A549 (cell line): Measurements from ENCODE around the gene TMEM119. TPM values are rescaled to one million over a fixed set of nuclear protein-coding genes. Genes with fewer than 3 reads are reported as not detected.

ENCODE experiments used
- ATAC-seq, 2 experiments: fragments of 200-7000 bp in 1 of 2; fragments of >200 bp in 1 of 2; cut with Nextera tagmentation in 1 of 2; cut with Tn5 transposase in 1 of 2; 3 replicates each; pipeline versions ENCODE4 v1.8.0 to v1.9.1; 2018 to 2020; ENCODE audit warnings: mild to moderate bottlenecking in 1 of 2, moderate library complexity in 1 of 2
- CTCF ChIA-PET: fragments of 300-600 bp; sonication (Branson Sonifier 250); formaldehyde crosslinking; extraction: SDS; loops from one replicate; lab custom pipeline; 2021; ENCODE audit warnings: antibody characterized with exemption, inconsistent platforms; lab: Yijun Ruan, JAX
- POLR2A ChIA-PET: fragments of 350-600 bp; formaldehyde crosslinking; extraction: SDS; loops from one replicate; lab custom pipeline; 2021; ENCODE audit warnings: antibody characterized with exemption, inconsistent platforms; lab: Yijun Ruan, JAX
- DNase-seq, 2 experiments: peaks; one replicate each; pipeline versions ENCODE4 v3.0.0 to v3.0.0-alpha.2; 2011 to 2016; ENCODE audit warnings: low read depth in 1 of 2, low spot score in 1 of 2
- FAIRE-seq: peaks from 2 replicates; lab custom pipeline; 2011; peaks lifted over from hg19 to GRCh38; lab: Jason Lieb, UNC
- H3K27ac ChIP-seq, 2 experiments: fragments of >200 bp; sonication (Bioruptor Twin); formaldehyde crosslinking; 3 replicates each; pipeline ENCODE4 v1.5.1; 2016 to 2017
- H3K4me1 ChIP-seq: fragments of >200 bp; sonication (Bioruptor Twin); formaldehyde crosslinking; 3 replicates; pipeline ENCODE4 v1.6.1; 2016
- H3K4me2 ChIP-seq: fragments of >200 bp; sonication (Bioruptor Twin); formaldehyde crosslinking; 3 replicates; pipeline ENCODE4 v1.6.1; 2016
- H3K4me3 ChIP-seq: fragments of >200 bp; sonication (Bioruptor Twin); formaldehyde crosslinking; 3 replicates; pipeline ENCODE4 v1.5.1; 2016
- H3K9me3 ChIP-seq: fragments of >200 bp; sonication (Bioruptor Twin); formaldehyde crosslinking; 3 replicates; pipeline ENCODE4 v1.6.1; 2016
- BHLHE40 ChIP-seq: IDR thresholded peaks from 2 replicates; pipeline ENCODE4 v1.6.1; 2012; ENCODE audit warnings: low read depth, low read length, inconsistent platforms
- CBX2 ChIP-seq: fragments of 200-600 bp; sonication (generic); IDR thresholded peaks from 2 replicates; pipeline ENCODE4 v1.6.1; 2016; ENCODE audit warnings: low read depth, mild to moderate bottlenecking, borderline replicate concordance
- ESRRA ChIP-seq: fragments of 150-350 bp; IDR thresholded peaks from 2 replicates; pipeline ENCODE4 v1.6.1; 2014; ENCODE audit warnings: mild to moderate bottlenecking, low read length, borderline replicate concordance
- FOSB ChIP-seq: fragments of 250-450 bp; sonication (Bioruptor Pico); IDR thresholded peaks from 2 replicates; pipeline ENCODE4 v1.5.0; 2020; ENCODE audit warnings: mild to moderate bottlenecking, moderate library complexity
- FOXS1 ChIP-seq: fragments of 250-450 bp; sonication (Bioruptor Pico); IDR thresholded peaks from 2 replicates; pipeline ENCODE4 v1.5.0; 2020; ENCODE audit warnings: mild to moderate bottlenecking, moderate library complexity
- GATA3 ChIP-seq: IDR thresholded peaks from 2 replicates; pipeline ENCODE4 v1.6.1; 2012; ENCODE audit warnings: borderline replicate concordance
- HDAC2 ChIP-seq: fragments of 200-600 bp; sonication (generic); IDR thresholded peaks from 2 replicates; pipeline ENCODE4 v1.6.1; 2016
- HEYL ChIP-seq: fragments of 250-450 bp; sonication (Bioruptor Pico); IDR thresholded peaks from 2 replicates; pipeline ENCODE4 v1.8.0; 2021; ENCODE audit warnings: mild to moderate bottlenecking, moderate library complexity
- HOXA7 ChIP-seq: fragments of 250-450 bp; sonication (Bioruptor Pico); IDR thresholded peaks from 2 replicates; pipeline ENCODE4 v1.5.0; 2020; ENCODE audit warnings: mild to moderate bottlenecking, moderate library complexity
- HOXB13 ChIP-seq: fragments of 250-450 bp; sonication (Bioruptor Pico); IDR thresholded peaks from 2 replicates; pipeline ENCODE4 v1.5.0; 2020; ENCODE audit warnings: low read depth, mild to moderate bottlenecking, moderate library complexity
- HOXB5 ChIP-seq: fragments of 250-450 bp; sonication (Bioruptor Pico); IDR thresholded peaks from 2 replicates; pipeline ENCODE4 v1.5.0; 2020; ENCODE audit warnings: mild to moderate bottlenecking, moderate library complexity
- JUN ChIP-seq, 2 experiments: fragments of >200 bp; sonication (Bioruptor Twin); formaldehyde crosslinking; IDR thresholded peaks; 2 replicates in 1 of 2; 3 replicates in 1 of 2; pipeline ENCODE4 v1.6.1; 2016 to 2017
- KDM5A ChIP-seq: fragments of 200-600 bp; sonication (generic); IDR thresholded peaks from 2 replicates; pipeline ENCODE4 v1.6.1; 2016; ENCODE audit warnings: antibody characterized with exemption, mild to moderate bottlenecking
- MAFK ChIP-seq: fragments of 450-650 bp; IDR thresholded peaks from 2 replicates; pipeline ENCODE4 v1.6.1; 2014; ENCODE audit not compliant: partially characterized antibody
- MAZ ChIP-seq: fragments of 150-350 bp; IDR thresholded peaks from 2 replicates; pipeline ENCODE4 v1.6.1; 2014; ENCODE audit warnings: antibody characterized with exemption, low read depth, low read length, borderline replicate concordance
- NR3C1 ChIP-seq: fragments of >200 bp; sonication (Bioruptor Twin); formaldehyde crosslinking; IDR thresholded peaks from 3 replicates; pipeline ENCODE4 v1.6.1; 2017
- PHF8 ChIP-seq: fragments of 200-600 bp; sonication (generic); IDR thresholded peaks from 2 replicates; pipeline ENCODE4 v1.6.1; 2016; ENCODE audit warnings: low read depth, mild to moderate bottlenecking, antibody characterized with exemption, moderate library complexity, borderline replicate concordance
- POLR2A ChIP-seq: IDR thresholded peaks from 2 replicates; pipeline ENCODE4 v1.6.1; 2012; ENCODE audit warnings: mild to moderate bottlenecking, low read length
- SREBF2 ChIP-seq: fragments of 450-650 bp; IDR thresholded peaks from 2 replicates; pipeline ENCODE4 v1.6.1; 2014; ENCODE audit warnings: mild to moderate bottlenecking, moderate library complexity
- ZFP36 ChIP-seq: fragments of 450-650 bp; IDR thresholded peaks from 2 replicates; pipeline ENCODE4 v1.6.1; 2014; ENCODE audit warnings: borderline replicate concordance; ENCODE audit not compliant: partially characterized antibody
- WGBS: methylation state at CpG from one replicate; pipeline ENCODE4 v1.1.6; 2017; ENCODE audit errors: missing lambda C conversion rate; 5-methylcytosine and 5-hydroxymethylcytosine counted together
- polyA plus RNA-seq, 4 experiments: library from polyadenylated mRNA; depleted of rRNA in 3 of 4; stranded (reverse); fragments of >200 nt; fragmentation: RNase III in 1 of 4; extraction: RNeasy Plus Mini Kit Qiagen cat#74134 plus additional on column Dnase treatment in 1 of 4; gene quantifications; 2 replicates in 3 of 4; 3 replicates in 1 of 4; pipeline ENCODE4 v1.2.3, GENCODE V29; 2011 to 2017
- TF ChIP-seq, protein P1 (sequence below): fragments of 250-450 bp; sonication (Bioruptor Pico); IDR thresholded peaks from 2 replicates; pipeline ENCODE4 v1.5.0; 2020; ENCODE audit warnings: low read depth, mild to moderate bottlenecking, moderate library complexity
- TF ChIP-seq, protein P2 (sequence below): fragments of 150-350 bp; IDR thresholded peaks from 2 replicates; pipeline ENCODE4 v1.6.1; 2014; ENCODE audit warnings: low read depth, mild to moderate bottlenecking, low read length
- TF ChIP-seq, protein P3 (sequence below): fragments of 200-600 bp; sonication (generic); IDR thresholded peaks from 2 replicates; pipeline ENCODE4 v1.6.1; 2016; ENCODE audit warnings: antibody characterized with exemption, mild to moderate bottlenecking, moderate library complexity
- TF ChIP-seq, protein P4 (sequence below): IDR thresholded peaks from 2 replicates; pipeline ENCODE4 v1.6.1; 2012
- TF ChIP-seq, protein P5 (sequence below): IDR thresholded peaks from 2 replicates; pipeline ENCODE4 v1.6.1; 2012; ENCODE audit warnings: low read depth, borderline replicate concordance
- TF ChIP-seq, protein P6 (sequence below): fragments of >200 bp; sonication (Bioruptor Twin); formaldehyde crosslinking; IDR thresholded peaks from 2 replicates; pipeline ENCODE4 v1.6.1; 2016
- TF ChIP-seq, protein P7 (sequence below): fragments of >200 bp; sonication (Bioruptor Twin); formaldehyde crosslinking; IDR thresholded peaks from 3 replicates; pipeline ENCODE4 v1.6.1; 2016

The TMEM119 gene
- polyA plus RNA-seq, 2 of the 4 experiments (the other 2 are of a cell fraction) = not detected

DNA sequence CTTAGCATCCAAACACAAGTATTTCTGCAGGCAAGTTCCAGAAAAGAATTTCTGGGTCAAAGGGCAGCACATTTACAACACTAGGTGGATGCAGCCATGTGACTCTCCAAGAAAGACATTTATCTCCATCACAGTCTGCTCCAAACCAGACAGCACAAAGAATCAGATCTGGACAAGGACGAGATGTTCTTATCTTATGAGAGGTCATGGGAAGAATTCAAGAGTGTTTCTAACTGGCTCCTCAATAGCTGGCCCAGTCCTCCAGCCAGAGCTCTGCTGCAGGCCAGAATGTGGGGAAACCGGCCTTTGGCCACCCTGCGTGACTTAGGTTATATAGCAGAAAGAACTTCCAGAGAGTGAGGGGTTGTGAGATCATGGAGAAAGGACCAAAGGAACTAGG lies 17.4 kb downstream of the TMEM119 start:
- POLR2A ChIA-PET = no interaction called here
- no peak for ATAC-seq

DNA sequence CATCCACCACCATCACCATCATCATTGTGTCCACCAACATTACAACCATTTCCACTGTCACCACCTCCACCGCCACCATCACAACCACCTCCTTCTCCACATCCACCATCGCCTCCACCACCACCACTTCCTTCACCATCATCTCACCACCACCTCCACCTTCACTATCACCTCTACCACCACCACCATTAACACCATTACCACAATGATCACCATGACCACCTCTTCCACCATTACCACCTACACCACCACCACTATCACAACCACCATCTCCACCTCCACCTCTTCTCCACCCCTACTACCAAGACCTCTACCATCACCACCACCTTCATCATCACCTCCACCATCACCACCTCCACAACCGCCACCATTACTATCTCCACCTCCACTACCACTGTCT lies 19.1 kb downstream of the TMEM119 start:
- Histone ChIP-seq H3K27ac (no peak overlapping the region), H3K4me2 (no peak overlapping the region), H3K9me3 (no peaks in the 10 kb centered on the region), H3K4me1 (no peaks in the 10 kb centered on the region), H3K4me3 (no peak overlapping the region)
- ChIA-PET CTCF (interaction anchor here (1.2 to 22.8 kb wide), 4 partner anchors 15 to 39 kb away, joined by 4 to 533 read pairs (median 10); no protein-coding TSS in a partner anchor), POLR2A (no interaction called here)
- FAIRE-seq (no peak), ATAC-seq (no peak), DNase-seq (no peak)
- no peak for TF ChIP-seq MAFK
- TF ChIP-seq, protein P1, sequence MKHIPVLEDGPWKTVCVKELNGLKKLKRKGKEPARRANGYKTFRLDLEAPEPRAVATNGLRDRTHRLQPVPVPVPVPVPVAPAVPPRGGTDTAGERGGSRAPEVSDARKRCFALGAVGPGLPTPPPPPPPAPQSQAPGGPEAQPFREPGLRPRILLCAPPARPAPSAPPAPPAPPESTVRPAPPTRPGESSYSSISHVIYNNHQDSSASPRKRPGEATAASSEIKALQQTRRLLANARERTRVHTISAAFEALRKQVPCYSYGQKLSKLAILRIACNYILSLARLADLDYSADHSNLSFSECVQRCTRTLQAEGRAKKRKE (CRISPR knock-in tag) = no peak
- TF ChIP-seq, protein P2, sequence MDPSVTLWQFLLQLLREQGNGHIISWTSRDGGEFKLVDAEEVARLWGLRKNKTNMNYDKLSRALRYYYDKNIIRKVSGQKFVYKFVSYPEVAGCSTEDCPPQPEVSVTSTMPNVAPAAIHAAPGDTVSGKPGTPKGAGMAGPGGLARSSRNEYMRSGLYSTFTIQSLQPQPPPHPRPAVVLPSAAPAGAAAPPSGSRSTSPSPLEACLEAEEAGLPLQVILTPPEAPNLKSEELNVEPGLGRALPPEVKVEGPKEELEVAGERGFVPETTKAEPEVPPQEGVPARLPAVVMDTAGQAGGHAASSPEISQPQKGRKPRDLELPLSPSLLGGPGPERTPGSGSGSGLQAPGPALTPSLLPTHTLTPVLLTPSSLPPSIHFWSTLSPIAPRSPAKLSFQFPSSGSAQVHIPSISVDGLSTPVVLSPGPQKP = no peak
- TF ChIP-seq, protein P3, sequence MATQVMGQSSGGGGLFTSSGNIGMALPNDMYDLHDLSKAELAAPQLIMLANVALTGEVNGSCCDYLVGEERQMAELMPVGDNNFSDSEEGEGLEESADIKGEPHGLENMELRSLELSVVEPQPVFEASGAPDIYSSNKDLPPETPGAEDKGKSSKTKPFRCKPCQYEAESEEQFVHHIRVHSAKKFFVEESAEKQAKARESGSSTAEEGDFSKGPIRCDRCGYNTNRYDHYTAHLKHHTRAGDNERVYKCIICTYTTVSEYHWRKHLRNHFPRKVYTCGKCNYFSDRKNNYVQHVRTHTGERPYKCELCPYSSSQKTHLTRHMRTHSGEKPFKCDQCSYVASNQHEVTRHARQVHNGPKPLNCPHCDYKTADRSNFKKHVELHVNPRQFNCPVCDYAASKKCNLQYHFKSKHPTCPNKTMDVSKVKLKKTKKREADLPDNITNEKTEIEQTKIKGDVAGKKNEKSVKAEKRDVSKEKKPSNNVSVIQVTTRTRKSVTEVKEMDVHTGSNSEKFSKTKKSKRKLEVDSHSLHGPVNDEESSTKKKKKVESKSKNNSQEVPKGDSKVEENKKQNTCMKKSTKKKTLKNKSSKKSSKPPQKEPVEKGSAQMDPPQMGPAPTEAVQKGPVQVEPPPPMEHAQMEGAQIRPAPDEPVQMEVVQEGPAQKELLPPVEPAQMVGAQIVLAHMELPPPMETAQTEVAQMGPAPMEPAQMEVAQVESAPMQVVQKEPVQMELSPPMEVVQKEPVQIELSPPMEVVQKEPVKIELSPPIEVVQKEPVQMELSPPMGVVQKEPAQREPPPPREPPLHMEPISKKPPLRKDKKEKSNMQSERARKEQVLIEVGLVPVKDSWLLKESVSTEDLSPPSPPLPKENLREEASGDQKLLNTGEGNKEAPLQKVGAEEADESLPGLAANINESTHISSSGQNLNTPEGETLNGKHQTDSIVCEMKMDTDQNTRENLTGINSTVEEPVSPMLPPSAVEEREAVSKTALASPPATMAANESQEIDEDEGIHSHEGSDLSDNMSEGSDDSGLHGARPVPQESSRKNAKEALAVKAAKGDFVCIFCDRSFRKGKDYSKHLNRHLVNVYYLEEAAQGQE = no peak
- TF ChIP-seq NR3C1 = no peak
- no peak for TF ChIP-seq GATA3
- TF ChIP-seq FOXS1 (CRISPR knock-in tag) = no peak
- no peak for TF ChIP-seq HOXA7 (CRISPR knock-in tag)
- TF ChIP-seq HDAC2 = no peak
- TF ChIP-seq KDM5A = no peak
- TF ChIP-seq HOXB5 = no peak
- TF ChIP-seq PHF8 = no peak
- TF ChIP-seq, protein P4, sequence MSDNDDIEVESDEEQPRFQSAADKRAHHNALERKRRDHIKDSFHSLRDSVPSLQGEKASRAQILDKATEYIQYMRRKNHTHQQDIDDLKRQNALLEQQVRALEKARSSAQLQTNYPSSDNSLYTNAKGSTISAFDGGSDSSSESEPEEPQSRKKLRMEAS = no peak
- 60% methylated on average over 3 of the region's 3 CpGs for WGBS

More for the DNA sequence above, 17.4 kb downstream of the TMEM119 start:
- CTCF ChIA-PET = interaction anchor here (2.2 kb wide), 1 partner anchor 38 kb away, joined by 10 read pairs; no protein-coding TSS in a partner anchor
- FAIRE-seq (no peak), DNase-seq (no peak)
- Histone ChIP-seq H3K4me2 (no peak overlapping the region), H3K4me1 (no peaks in the 10 kb centered on the region), H3K4me3 (no peak overlapping the region), H3K9me3 (no peaks in the 10 kb centered on the region), H3K27ac (no peak overlapping the region)
- WGBS = 72% methylated on average over 3 of the region's 3 CpGs
- TF ChIP-seq, protein P5, sequence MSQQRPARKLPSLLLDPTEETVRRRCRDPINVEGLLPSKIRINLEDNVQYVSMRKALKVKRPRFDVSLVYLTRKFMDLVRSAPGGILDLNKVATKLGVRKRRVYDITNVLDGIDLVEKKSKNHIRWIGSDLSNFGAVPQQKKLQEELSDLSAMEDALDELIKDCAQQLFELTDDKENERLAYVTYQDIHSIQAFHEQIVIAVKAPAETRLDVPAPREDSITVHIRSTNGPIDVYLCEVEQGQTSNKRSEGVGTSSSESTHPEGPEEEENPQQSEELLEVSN = no peak
- TF ChIP-seq CBX2 (no peak), HEYL (no peak), FOSB (no peak), ESRRA (no peak), SREBF2 (no peak), POLR2A (no peak), HOXB13 (no peak), JUN (IDR thresholded peaks at IDR 0.05) (no peak), MAZ (no peak), BHLHE40 (no peak), ZFP36 (no peak), HDAC2 (no peak)
- TF ChIP-seq, protein P6, sequence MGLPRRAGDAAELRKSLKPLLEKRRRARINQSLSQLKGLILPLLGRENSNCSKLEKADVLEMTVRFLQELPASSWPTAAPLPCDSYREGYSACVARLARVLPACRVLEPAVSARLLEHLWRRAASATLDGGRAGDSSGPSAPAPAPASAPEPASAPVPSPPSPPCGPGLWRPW = no peak
- TF ChIP-seq, protein P7, sequence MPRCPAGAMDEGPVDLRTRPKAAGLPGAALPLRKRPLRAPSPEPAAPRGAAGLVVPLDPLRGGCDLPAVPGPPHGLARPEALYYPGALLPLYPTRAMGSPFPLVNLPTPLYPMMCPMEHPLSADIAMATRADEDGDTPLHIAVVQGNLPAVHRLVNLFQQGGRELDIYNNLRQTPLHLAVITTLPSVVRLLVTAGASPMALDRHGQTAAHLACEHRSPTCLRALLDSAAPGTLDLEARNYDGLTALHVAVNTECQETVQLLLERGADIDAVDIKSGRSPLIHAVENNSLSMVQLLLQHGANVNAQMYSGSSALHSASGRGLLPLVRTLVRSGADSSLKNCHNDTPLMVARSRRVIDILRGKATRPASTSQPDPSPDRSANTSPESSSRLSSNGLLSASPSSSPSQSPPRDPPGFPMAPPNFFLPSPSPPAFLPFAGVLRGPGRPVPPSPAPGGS = no peak
